ENCODE data around the gene TRABD2B.

The TRABD2B gene

GRCh38 chr1:47997289-47998200 is at the start of gene TRABD2B:
TSS of gene TRABD2B (minus strand) at chr1:47997385.
- peak; percentile 82 for DNase-seq

DNA sequence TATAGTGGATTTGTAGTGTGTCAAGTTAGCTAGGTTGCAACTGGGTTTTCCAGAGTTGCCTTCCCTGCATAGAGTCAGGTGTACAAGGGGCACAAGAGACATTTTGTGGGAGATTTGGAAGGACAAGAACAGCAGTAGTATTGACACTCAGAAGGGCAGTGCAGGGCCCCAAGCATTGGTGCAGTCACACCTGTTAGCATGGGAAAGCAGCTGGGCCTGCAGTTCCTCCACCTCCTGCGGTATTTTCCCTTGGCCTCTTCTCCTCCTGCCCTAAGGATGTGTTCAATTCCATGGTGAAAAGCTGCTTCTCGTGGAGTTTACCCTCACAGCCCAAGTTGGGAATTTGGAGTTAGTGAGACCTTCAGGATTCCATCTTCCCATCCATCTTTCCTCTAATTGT is 47.1 kb upstream of the TRABD2B start:
- no peak for DNase-seq

GRCh38 chr1:48043622-48044021 is 46.4 kb upstream of the TRABD2B start:
- no peak for DNase-seq

DNA sequence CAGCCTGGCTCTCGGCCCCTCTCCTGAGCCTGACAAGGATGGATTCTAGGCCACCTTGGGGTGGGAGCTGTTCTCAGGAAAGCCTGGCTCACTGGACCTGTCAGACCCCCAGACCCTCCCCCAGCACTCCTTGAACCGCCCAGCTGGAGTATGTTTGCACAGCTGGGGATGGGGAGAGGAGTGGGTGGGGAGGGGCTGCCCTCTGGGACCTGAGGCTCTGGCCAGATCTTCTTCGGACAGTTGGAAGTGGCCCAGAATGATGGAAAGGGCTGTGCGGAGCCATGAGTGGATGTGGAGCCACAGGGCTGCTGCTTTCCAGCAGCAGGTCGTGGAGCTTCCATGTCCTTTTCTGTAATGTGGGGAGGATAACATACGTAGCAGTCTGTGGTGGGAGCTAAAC is 43.0 kb upstream of the TRABD2B start:
- DNase-seq, result no peak

- DNase-seq, result no peak
Observed at GRCh38 chr1:48039088-48040054, 42.2 kb upstream of the TRABD2B start.

GRCh38 chr1:48038270-48038767 is 41.1 kb upstream of the TRABD2B start:
- no peak for DNase-seq

GRCh38 chr1:48036710-48037355 is 39.6 kb upstream of the TRABD2B start:
- no peak for DNase-seq

DNA sequence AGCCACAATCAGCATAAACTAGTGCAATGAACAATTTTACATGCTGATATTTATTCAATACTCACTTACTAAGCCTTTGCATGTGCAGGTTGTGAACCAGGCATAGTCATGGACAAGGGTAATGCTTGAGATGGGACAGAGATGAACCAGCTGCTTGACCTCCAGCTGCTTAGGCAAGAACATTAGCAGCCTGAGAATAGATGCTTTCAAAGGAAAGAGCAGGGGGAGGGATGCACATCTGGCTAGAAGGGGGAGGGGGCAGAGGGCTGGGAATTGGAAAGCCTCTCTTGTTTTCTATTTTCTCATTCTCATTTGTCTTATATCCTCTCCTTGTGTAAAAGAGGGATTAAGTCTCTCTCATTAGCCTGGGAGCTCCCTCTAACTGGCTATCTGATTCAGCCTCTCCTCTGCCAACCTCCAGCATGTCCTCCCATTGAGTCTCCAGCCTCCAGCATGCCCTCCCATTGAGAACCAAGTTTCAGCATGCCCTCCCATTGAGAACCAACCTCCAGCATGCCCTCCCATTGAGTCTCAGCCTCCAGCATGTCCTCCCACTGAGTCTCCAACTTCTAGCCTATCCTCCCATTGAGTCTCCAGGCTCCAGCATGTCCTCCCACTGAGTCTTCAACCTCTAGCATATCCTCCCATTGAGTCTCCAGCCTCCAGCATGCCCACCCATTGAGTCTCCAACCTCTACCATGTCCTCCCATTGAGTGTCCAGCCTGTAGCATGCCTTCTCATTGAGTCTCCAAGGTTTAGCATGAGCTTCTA is 38.4 kb upstream of the TRABD2B start:
- peak; percentile 13 for DNase-seq

DNA sequence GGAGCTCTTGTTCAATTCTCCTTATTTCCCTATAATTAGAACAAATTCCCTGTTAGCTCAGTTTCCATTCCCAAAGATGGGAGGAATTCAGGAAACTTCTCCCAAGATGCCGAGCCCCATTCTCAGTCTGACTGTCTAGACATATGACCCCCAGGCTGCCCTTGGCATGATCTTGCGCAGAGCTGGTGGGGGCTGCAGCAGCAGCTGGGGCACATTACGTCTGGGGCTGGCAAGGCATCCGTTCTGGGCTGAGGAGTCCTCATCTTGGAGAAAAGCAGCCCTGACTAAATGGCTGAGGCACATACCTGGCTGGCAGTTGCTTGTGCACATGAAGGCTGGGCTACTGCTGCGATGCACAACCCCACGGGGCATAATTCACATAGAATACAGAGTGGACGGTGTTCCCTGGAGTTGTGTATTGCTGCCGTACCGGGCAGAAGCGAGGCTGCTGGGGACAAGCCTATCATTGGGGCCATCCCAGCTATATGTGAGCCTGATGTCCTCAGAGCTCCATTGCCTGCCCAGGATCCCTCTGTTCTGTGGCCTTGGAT is 36.4 kb upstream of the TRABD2B start:
- no peak for DNase-seq

DNA sequence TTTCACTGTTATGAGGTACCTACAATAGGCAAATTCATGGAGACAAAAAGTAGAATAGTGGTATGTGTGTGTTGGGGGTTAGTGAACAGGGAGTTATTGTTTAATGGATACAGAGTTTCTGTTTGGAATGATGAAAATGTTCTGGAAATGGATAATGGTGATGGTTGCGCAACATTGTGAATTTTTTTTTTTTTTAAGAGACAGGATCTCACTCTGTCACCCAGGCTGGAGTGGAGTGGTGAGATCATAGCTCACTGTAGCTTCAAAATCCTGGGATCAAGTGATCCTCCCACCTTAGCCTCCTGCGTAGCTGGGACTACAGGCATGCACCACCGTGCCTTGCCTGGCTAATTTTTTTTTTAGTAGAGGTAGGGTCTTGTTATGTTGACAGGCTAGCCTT is 34.5 kb upstream of the TRABD2B start:
- DNase-seq, result no peak

- DNase-seq, result no peak
Observed at GRCh38 chr1:48030696-48031365, 33.6 kb upstream of the TRABD2B start.

GRCh38 chr1:48030211-48030610 is 33.0 kb upstream of the TRABD2B start:
- no peak for DNase-seq

DNA sequence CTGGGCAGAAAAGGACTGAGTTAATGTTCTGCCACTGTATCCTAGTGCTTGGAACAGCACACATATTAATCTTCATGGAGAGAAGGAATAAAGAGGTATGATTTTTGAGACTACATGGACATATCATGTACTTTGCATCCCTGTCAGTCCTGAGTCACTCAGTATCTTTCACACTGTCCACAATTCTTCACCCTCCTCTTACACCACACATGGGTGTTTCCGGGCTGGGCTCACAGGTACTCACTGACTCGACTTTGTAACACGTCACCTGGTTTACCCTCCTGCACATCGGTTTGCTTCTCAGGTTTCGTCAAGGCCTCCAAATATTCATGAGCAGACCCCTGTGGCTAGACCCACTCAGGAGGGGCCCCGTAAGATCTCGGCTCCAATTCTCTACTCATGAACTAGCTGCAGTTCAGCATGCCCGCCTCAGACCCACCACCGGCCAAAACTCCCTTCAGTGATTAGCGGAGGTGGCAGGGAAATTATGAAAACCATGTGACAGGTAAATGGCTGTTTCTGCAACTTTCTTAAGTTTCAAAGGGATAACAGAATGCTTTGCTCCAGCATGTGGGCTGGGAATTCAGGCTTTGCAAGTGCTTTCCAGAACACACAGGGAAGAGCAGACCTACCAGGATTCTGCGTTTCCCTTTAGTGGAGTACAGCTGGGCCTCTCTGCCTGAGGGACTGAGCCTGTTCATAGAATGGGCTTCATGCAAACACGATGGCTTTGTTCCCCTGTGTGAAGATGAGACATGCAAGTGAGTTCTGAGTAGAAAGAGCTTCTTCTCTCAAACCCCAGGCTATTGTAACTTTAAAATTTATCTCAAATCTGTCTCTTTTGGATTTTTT is 31.3 kb upstream of the TRABD2B start:
- DNase-seq, result no peak

DNA sequence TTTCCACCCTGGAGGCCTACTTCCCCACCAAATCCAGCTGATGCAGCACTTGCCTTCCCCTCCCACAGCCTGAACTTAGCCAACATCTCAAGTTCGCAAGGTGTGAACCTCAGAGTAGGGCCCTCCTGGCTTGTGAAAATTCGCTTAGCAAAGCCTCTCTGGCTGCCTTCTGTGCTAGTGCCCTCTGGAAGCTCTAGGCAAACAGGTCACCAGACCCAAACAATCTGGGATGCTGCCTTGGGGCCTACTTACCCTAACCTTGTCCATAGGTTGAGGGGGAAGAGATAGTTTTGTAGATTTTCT is 30.3 kb upstream of the TRABD2B start:
- no peak for DNase-seq

GRCh38 chr1:48026701-48027532 is 29.7 kb upstream of the TRABD2B start:
- no peak for DNase-seq

GRCh38 chr1:48026275-48026674 is 29.1 kb upstream of the TRABD2B start:
- DNase-seq, result no peak

- no peak for DNase-seq
Observed at GRCh38 chr1:48025076-48025475, 27.9 kb upstream of the TRABD2B start.

GRCh38 chr1:48023488-48023887 is 26.3 kb upstream of the TRABD2B start:
- DNase-seq, result no peak

DNA sequence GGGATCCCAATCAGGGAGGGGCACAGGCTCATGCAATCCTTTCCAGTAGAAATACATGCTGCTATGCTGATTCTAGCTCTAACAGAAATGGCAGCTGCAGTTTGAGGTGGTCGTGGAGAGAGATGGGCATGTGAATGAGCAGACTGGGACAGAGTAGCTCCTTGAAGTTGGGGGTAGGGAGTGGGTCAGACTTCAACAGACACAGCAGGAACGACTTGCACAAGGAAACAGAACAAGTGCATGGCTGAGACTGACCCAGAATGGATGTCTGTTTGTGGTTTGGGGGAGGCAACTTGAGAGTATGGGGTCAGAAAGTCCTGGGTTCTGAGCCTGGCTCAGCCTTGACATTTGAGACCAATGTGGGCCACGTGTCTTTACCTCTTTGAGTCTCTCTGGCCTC is 25.1 kb upstream of the TRABD2B start:
- DNase-seq, result no peak

All from midbrain (tissue), 1 donor.